Measurements from ENCODE around the gene TOP2B.

TOP2B gene

DNA sequence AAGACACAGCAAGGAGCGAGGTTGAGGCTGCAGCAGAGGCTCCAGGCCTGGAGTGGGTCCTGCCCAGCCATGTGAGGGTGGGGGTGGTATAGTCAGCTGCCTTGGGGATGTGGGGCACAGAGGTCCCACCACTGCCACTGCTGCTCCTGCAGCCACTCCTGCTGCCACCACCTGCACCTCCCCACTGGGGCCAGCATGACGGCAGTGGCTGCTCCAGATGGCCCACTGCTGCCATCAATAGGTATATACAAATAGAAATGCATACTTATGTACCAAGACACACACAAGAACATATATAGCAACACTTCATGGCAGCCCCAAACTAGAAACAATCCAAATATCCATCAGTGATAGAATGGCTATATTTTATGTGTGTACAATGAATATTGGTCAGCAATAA is 10.0 kb upstream of the TOP2B start:
- no peak for DNase-seq
- H3K4me1 ChIP-seq, result no peaks in the 10 kb centered on the region
- intact Hi-C loops (cut with DNase I; ENCODE audit: low total_unique reads), result no loop called here
- no peak overlapping the region for H3K4me3 ChIP-seq
- no peaks in the 10 kb centered on the region for H3K36me3 ChIP-seq
- no peaks in the 10 kb centered on the region for H3K9me3 ChIP-seq
- TF ChIP-seq, protein P1, sequence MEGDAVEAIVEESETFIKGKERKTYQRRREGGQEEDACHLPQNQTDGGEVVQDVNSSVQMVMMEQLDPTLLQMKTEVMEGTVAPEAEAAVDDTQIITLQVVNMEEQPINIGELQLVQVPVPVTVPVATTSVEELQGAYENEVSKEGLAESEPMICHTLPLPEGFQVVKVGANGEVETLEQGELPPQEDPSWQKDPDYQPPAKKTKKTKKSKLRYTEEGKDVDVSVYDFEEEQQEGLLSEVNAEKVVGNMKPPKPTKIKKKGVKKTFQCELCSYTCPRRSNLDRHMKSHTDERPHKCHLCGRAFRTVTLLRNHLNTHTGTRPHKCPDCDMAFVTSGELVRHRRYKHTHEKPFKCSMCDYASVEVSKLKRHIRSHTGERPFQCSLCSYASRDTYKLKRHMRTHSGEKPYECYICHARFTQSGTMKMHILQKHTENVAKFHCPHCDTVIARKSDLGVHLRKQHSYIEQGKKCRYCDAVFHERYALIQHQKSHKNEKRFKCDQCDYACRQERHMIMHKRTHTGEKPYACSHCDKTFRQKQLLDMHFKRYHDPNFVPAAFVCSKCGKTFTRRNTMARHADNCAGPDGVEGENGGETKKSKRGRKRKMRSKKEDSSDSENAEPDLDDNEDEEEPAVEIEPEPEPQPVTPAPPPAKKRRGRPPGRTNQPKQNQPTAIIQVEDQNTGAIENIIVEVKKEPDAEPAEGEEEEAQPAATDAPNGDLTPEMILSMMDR (IDR thresholded peaks at IDR 0.05), result no peak
- no peak overlapping the region for H3K27ac ChIP-seq
- peaks cover 0 to 6% of the 10 kb centered on the region in 2 donors for H3K27me3 ChIP-seq

DNA sequence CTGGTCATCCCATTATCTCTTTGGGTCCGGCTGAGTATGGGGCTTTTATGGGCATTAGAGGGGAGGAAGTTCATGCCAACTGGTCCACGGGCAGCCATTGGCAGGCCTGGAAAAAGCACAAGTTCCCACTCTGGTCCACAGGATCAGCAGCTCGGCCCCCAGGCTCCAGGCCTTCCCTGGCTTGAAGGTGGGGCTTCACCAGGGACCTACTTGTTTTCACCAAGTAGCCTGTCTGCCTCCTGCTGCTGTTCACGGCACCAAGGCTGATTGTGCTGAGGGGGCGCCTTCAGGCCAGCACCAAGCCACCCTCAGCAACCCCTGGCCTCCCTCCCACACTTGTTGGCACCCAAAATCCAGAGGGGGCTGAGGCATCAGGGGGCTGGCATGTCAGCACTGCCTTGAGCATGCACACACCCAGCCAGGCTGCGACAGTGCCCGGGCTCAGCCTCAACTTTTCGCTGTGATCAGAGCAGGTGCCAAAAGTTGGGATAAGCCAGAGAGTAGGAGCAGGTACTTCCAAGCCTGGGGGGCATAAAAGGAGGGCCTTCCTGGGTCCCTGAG is 9.1 kb upstream of the TOP2B start:
- DNase-seq, result no peak
- H3K27me3 ChIP-seq, result peaks cover 0 to 6% of the 10 kb centered on the region in 2 donors
- TF ChIP-seq, protein P1 (IDR thresholded peaks at IDR 0.05), result no peak

DNA sequence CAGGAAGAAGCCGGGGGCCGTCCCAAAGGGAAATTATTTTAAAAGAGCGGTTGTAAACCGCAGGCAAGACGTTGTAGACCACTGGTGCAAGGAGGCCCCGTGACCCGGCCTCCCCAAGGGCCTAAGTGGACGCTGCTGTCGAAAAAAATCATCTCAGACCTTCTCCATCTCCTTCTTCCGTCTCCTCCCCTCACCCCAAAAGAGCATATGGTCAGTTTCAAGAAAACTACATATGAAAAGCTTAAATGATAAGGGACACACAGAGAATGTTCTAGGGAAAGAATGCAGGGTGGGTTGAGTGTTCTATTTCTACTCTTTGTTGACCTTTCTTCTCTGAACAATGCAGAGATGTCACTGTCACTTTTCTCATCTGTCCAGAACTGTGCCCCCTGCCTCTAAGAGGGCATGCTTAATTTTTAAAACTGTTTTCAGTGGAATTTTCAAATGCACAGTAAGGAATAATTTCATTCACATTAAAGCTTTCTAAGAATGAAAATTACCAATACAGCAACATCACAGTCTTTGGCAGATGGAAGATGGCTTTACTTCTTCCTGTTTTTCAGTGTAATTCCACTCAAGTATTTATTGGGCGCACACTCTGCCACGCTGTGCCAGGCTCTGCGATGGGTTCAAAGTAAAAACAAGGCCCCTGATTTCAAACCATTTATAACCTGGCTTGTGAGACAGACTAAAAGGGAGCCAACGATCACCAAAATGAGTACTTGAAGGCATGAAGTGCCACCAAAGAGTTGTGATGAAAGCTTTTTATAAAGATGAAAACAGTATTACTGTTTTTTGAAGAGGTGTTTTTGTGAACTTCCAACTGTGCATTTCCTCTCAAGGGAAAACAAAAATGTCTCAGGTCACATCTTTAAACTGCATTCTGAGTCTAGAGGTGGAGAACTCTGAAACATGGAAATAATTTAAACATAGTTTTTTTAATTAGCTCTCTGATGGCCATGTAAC is 891 bp upstream of the TOP2B start:
- Histone ChIP-seq H3K27ac (peak overlapping the region; percentile 87 to 98), H3K4me3 (peak overlapping the region; percentile 81 to 90), H3K27me3 (no peaks in the 10 kb centered on the region), H3K9me3 (no peaks in the 10 kb centered on the region), H3K36me3 (no peaks in the 10 kb centered on the region), H3K4me1 (peaks cover 0 to 31% (median 21%) of the 10 kb centered on the region in 4 donors)
- DNase-seq, result no peak
- intact Hi-C loops (cut with DNase I; ENCODE audit: low total_unique reads), result no loop called here
- TF ChIP-seq, protein P1 (IDR thresholded peaks at IDR 0.05), result no peak

More for the DNA sequence above, 9.1 kb upstream of the TOP2B start:
- intact Hi-C loops (cut with DNase I; ENCODE audit: low total_unique reads), result no loop called here
- Histone ChIP-seq H3K4me3 (no peak overlapping the region), H3K9me3 (no peaks in the 10 kb centered on the region), H3K27ac (no peak overlapping the region), H3K36me3 (no peaks in the 10 kb centered on the region), H3K4me1 (no peaks in the 10 kb centered on the region)

DNA sequence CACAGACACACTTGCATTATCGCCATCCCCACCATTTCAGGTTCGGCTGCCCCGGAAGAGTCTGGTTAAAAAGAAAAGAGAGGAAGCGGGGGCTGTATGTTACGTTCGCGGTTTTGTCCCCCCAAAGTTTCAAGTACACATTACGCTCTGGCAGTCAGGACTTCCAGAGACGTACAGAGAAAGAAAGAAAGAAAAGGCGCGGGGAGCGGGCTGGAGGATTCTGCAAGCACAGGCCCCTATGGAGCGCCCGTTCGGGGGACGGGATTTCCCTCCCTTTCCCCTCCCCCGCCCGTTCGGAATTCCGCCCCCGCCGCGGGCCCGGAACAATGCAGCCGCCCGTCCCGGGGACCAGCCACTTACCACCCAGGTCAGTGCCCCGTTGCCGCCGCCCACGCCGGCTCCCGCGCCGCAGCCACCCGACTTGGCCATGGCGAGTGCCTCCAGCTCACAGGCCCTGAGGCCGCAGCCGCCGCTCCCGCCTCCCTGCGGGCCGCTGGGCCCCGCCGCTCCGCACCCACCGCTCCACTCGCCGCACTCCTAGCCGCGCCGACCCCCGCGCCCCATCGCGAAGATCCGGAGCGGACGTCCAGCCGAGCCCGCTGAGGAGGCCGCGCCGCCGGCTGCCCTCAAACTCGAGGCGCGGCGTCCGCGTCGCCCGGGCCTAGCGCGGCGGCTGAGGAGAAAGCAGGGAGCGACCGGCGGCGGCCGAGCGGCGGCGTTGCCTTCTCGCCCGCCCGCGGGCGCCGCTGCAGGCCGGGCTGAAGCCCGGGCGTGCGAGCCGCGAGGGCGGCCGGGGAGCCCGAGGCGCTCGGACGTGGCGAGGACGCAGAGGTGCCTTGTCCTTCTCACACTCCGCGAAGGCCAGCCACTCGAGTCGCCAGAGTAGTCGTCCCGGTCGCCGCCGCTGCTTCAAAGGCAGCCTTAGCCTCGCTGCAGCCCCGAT is 567 bp downstream of the TOP2B start:
- Histone ChIP-seq H3K36me3 (no peaks in the 10 kb centered on the region), H3K4me3 (peak overlapping the region; percentile 81 to 90), H3K4me1 (peaks cover 0 to 41% (median 26%) of the 10 kb centered on the region in 4 donors), H3K9me3 (no peaks in the 10 kb centered on the region), H3K27me3 (no peaks in the 10 kb centered on the region), H3K27ac (peak overlapping the region; percentile 87 to 98)
- peak; percentile 71 to 85 for DNase-seq
- TF ChIP-seq, protein P1 (IDR thresholded peaks at IDR 0.05), result no peak
- intact Hi-C loops (cut with DNase I; ENCODE audit: low total_unique reads), result loop anchor here (5.0 kb wide), 1 partner anchor 118 kb away; the partner anchor contains the start of gene NGLY1

DNA sequence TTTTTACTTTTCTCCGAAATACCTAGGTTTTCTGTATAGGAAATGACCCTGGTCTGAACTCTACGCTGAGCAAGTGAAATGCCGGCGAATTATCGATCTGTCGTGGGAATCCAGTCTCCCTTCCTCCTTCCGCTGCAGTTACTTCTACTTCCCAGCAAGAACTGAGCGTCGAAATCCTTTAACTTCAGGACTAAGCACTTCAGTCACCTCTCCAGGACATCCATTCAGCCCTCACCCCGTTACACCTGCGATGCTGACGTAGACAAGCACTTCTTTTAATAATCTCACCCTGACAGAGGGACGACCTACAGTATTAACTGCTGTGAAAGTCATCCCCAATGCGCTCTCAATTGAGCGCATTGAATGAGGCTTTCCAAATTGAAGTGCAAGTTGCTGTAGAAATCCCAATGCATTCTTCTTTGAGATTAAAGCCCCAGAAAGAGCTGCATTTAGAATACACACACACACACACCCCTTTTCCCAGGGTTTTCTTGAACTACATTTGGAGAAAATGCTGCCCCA is 1.3 kb downstream of the TOP2B start:
- Histone ChIP-seq H3K27ac (peak overlapping the region; percentile 87 to 98), H3K9me3 (no peaks in the 10 kb centered on the region), H3K36me3 (no peaks in the 10 kb centered on the region), H3K4me1 (peaks cover 0 to 48% (median 29%) of the 10 kb centered on the region in 4 donors), H3K27me3 (no peaks in the 10 kb centered on the region), H3K4me3 (peak overlapping the region; percentile 81 to 90)
- TF ChIP-seq, protein P1 (IDR thresholded peaks at IDR 0.05), result no peak
- no peak for DNase-seq
- intact Hi-C loops (cut with DNase I; ENCODE audit: low total_unique reads), result loop anchor here (5.0 kb wide), 1 partner anchor 119 kb away; the partner anchor contains the start of gene NGLY1
